ENCODE measurements around the gene PLD5. TPM values are rescaled to one million over a fixed set of nuclear protein-coding genes. Genes with fewer than 3 reads are reported as not detected.

The PLD5 gene
- total and polyA plus RNA-seq, 8 donors = 0.04 to 0.71 (median 0.24) TPM; not detected in 2

DNA sequence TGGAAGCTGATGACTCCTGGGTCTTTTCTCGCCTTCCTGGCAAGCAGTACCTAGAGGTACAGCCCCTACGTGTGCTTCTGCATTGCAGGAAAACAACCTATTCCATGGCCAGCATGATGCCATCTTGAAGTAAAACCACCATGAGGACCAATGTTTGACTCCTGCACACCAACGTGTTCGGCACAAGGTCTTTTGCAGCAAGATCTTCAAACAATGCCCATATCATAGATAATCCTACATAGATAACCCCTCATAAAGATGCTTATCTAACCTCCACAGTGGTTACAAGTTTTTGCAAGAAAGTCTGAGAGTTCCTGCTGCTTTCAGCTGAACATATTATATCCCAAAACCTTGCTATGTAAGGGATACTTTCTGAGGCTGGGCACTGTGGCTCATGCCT is 384.5 kb downstream of the PLD5 start:
- Histone ChIP-seq H3K27me3 (no peaks in the 10 kb centered on the region), H3K27ac (no peak overlapping the region), H3K36me3 (no peaks in the 10 kb centered on the region), H3K4me1 (no peaks in the 10 kb centered on the region), H3K9me3 (no peaks in the 10 kb centered on the region), H3K4me3 (no peak overlapping the region)
- FAIRE-seq (no peak), DNase-seq (no peak), ATAC-seq (no peak)
- WGBS, 2 donors = 38 to 53% methylated on average over 4 of the region's 4 CpGs
- TF ChIP-seq CTCF (IDR thresholded peaks at IDR 0.05) = no peak
- intact Hi-C loops (cut with DNase I) = no loop called here

- FAIRE-seq (no peak), DNase-seq (no peak), ATAC-seq (no peak)
- Histone ChIP-seq H3K36me3 (no peaks in the 10 kb centered on the region), H3K9me3 (no peaks in the 10 kb centered on the region), H3K4me3 (no peak overlapping the region), H3K27me3 (no peaks in the 10 kb centered on the region), H3K27ac (no peak overlapping the region), H3K4me1 (no peaks in the 10 kb centered on the region)
- intact Hi-C loops (cut with DNase I) = no loop called here
- no peak for TF ChIP-seq CTCF (IDR thresholded peaks at IDR 0.05)
- 50 to 62% methylated on average over 6 of the region's 6 CpGs for WGBS, 2 donors
Measured at GRCh38 chr1:242139442-242139841, 385.1 kb downstream of the PLD5 start.

DNA sequence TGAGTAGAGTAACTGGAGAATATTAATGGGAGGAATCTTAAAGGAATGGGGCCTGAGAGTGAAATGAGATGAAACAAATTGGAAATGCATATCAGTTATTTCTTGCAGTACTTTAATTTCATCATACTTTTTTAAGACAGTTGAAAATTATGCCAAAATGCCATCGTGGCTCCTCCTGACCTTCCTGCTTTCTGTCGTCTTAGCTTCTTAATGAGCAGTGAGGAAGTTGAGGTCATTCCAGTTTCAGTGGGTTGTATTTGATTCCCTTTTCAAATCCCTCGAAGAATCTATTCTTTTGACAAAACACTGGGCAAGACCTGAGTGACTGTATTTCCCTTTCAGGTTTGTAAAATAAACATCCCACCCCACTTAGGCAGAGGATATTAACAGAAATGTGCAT is 390.7 kb downstream of the PLD5 start:
- Histone ChIP-seq H3K27me3 (no peaks in the 10 kb centered on the region), H3K27ac (no peak overlapping the region), H3K4me1 (no peaks in the 10 kb centered on the region), H3K4me3 (no peak overlapping the region), H3K36me3 (no peaks in the 10 kb centered on the region), H3K9me3 (no peaks in the 10 kb centered on the region)
- no peak for TF ChIP-seq CTCF (IDR thresholded peaks at IDR 0.05)
- 38 to 50% methylated on average over 3 of the region's 3 CpGs for WGBS, 2 donors
- ATAC-seq = no peak
- FAIRE-seq = no peak
- no peak for DNase-seq
- intact Hi-C loops (cut with DNase I) = no loop called here

- H3K4me1 ChIP-seq = no peaks in the 10 kb centered on the region
- no peaks in the 10 kb centered on the region for H3K9me3 ChIP-seq
- FAIRE-seq (no peak), ATAC-seq (no peak), DNase-seq (no peak)
- TF ChIP-seq CTCF (IDR thresholded peaks at IDR 0.05) = no peak
- no peaks in the 10 kb centered on the region for H3K27me3 ChIP-seq
- intact Hi-C loops (cut with DNase I) = no loop called here
- no peaks in the 10 kb centered on the region for H3K36me3 ChIP-seq
- WGBS, 2 donors = 86 to 91% methylated on average over 1 of the region's 1 CpG
- no peak overlapping the region for H3K27ac ChIP-seq
- H3K4me3 ChIP-seq = no peak overlapping the region
Measured at GRCh38 chr1:242133351-242133750, 391.1 kb downstream of the PLD5 start.

DNA sequence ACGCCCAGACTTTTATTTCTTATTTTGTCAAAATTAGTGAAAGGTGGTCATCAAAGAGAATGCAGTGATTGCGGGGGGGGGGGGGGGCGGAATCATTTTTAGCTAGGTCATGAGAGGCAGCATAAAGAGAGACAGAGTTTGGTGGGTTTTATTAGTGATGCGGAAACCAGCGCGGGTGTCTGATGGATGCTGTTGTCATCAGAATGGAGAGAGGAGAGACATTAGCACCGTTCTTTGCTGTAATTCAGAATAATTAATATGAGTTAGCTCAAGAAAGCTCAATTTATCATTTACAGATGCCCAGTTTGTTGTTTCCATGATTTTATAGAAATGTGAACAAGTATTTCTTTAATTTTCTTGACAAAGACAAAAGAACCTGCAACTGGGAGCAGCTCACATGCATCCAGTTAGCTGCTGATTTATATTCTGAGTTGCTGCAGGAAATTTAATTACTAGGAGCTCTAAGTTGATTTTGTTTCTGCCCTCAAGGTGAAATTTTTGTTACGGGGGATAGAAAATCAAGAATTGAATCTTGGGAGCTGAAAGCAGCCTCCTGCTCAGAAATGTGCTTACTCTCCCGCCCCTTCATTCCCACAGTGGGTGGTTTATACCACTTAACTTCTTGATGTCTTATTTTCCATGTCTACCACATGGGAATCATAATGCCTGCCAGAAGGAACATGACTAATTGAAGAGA is 392.2 kb downstream of the PLD5 start:
- ATAC-seq = no peak
- no peak for DNase-seq
- 62 to 72% methylated on average over 9 of the region's 9 CpGs for WGBS, 2 donors

More for the DNA sequence above, 392.2 kb downstream of the PLD5 start:
- no peak for TF ChIP-seq CTCF (IDR thresholded peaks at IDR 0.05)
- no peak overlapping the region for H3K27ac ChIP-seq
- intact Hi-C loops (cut with DNase I) = no loop called here
- H3K4me1 ChIP-seq = no peaks in the 10 kb centered on the region
- no peaks in the 10 kb centered on the region for H3K27me3 ChIP-seq
- no peak overlapping the region for H3K4me3 ChIP-seq
- no peaks in the 10 kb centered on the region for H3K9me3 ChIP-seq
- no peak for FAIRE-seq
- no peaks in the 10 kb centered on the region for H3K36me3 ChIP-seq
